Prostate gland (tissue), 2 donors: ENCODE measurements around the gene MBD6.

Experiments used
- POLR2AphosphoS5 ChIP-seq: sonication (generic); formaldehyde crosslinking; IDR thresholded peaks from one replicate; pipeline ENCODE4 v1.6.1; 2017; ENCODE audit warnings: antibody characterized with exemption
- TF ChIP-seq, protein P1 (sequence below), 4 experiments: fragments of 200-600 bp in 2 of 4; fragments of 450-650 bp in 2 of 4; sonication (generic) in 2 of 4; IDR thresholded peaks; 1 replicate in 3 of 4; 2 replicates in 1 of 4; pipeline ENCODE4 v1.5.1; 2016 to 2019; ENCODE audit warnings: antibody characterized with exemption in 4 of 4, mild to moderate bottlenecking in 2 of 4, moderate library complexity in 2 of 4

DNA sequence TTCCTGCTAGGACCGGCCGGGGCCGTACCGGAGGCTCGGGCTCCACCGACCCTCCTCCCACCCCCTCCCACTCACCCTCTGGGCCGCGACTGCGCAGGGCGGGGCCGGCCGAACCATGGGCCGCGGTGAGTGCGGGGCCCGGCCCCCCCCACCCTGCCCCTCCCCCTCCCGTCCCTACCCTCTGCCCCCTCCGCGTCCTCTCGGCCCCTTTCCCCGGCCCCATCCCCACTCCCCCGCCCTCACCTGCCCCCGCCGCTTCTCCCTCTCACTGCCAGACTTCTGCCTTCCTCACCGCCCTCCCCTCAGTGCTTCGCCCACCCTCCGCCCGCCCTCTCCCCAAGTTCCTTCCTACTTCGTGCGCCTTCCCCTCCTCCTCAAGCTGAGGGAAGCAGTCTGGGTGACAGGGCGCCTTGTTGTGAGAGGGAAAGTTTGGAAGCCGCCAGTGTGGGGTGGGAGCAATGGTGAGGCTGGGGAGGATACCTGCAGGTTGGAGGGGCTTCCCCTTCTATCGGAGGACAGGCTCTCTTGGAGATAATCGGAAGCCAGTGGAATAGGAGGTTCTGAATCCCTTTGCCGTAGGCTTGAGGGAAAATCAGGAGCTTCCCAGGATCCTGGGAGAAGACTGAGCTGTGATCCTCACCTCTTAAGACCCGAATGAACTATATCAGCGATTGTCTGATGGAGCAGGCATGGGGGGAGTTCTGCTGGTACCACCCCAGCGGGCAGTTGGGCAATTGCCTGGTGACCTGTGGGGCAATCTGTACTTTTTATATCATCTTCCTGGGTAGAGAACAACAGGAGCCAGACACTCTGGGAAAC lies 472 bp downstream of the MBD6 start:
- no peak for TF ChIP-seq POLR2AphosphoS5
- TF ChIP-seq, protein P1, sequence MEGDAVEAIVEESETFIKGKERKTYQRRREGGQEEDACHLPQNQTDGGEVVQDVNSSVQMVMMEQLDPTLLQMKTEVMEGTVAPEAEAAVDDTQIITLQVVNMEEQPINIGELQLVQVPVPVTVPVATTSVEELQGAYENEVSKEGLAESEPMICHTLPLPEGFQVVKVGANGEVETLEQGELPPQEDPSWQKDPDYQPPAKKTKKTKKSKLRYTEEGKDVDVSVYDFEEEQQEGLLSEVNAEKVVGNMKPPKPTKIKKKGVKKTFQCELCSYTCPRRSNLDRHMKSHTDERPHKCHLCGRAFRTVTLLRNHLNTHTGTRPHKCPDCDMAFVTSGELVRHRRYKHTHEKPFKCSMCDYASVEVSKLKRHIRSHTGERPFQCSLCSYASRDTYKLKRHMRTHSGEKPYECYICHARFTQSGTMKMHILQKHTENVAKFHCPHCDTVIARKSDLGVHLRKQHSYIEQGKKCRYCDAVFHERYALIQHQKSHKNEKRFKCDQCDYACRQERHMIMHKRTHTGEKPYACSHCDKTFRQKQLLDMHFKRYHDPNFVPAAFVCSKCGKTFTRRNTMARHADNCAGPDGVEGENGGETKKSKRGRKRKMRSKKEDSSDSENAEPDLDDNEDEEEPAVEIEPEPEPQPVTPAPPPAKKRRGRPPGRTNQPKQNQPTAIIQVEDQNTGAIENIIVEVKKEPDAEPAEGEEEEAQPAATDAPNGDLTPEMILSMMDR (IDR thresholded peaks at IDR 0.05), result peak in 1 of 4 experiments; percentile 23
